Smooth muscle cell (in vitro differentiated cells): ENCODE measurements around the gene TMEM120B. TPM values are rescaled to one million over a fixed set of nuclear protein-coding genes. Genes with fewer than 3 reads are reported as not detected.

Experiments used
- DNase-seq: peaks from one replicate; lab custom pipeline; 2025; ENCODE audit not compliant: unreplicated experiment; lab: John Stamatoyannopoulos, UW
- H2AFZ ChIP-seq: fragments of 200-600 bp; sonication (generic); 2 replicates; pipeline ENCODE4 v1.6.0; 2016; ENCODE audit warnings: antibody characterized with exemption, low read depth, mild to moderate bottlenecking
- H3F3A ChIP-seq: fragments of 200-600 bp; sonication (generic); 2 replicates; pipeline ENCODE4 v1.6.0; 2017; ENCODE audit warnings: antibody characterized with exemption, low read depth
- H3K27ac ChIP-seq: fragments of 200-600 bp; sonication (generic); 2 replicates; pipeline ENCODE4 v1.5.1; 2016; ENCODE audit warnings: low read depth, mild to moderate bottlenecking
- H3K27me3 ChIP-seq: fragments of 200-600 bp; sonication (generic); 2 replicates; pipeline ENCODE4 v1.6.1; 2016; ENCODE audit warnings: low read depth, mild to moderate bottlenecking
- H3K36me3 ChIP-seq: fragments of 200-600 bp; sonication (generic); 2 replicates; pipeline ENCODE4 v1.5.1; 2016; ENCODE audit warnings: low read depth
- H3K4me1 ChIP-seq: fragments of 200-600 bp; sonication (generic); 2 replicates; pipeline ENCODE4 v1.5.1; 2016; ENCODE audit warnings: low read depth
- H3K4me2 ChIP-seq: fragments of 200-600 bp; sonication (generic); 2 replicates; pipeline ENCODE4 v1.6.0; 2016; ENCODE audit warnings: mild to moderate bottlenecking
- H3K4me3 ChIP-seq: fragments of 200-600 bp; sonication (generic); 2 replicates; pipeline ENCODE4 v1.5.1; 2016; ENCODE audit warnings: mild to moderate bottlenecking
- H3K79me2 ChIP-seq: fragments of 200-600 bp; sonication (generic); 2 replicates; pipeline ENCODE4 v1.6.0; 2016; ENCODE audit warnings: low read depth, mild to moderate bottlenecking
- H3K9ac ChIP-seq: fragments of 200-600 bp; sonication (generic); 2 replicates; pipeline ENCODE4 v1.6.0; 2016; ENCODE audit warnings: low read depth
- H3K9me3 ChIP-seq: fragments of 200-600 bp; sonication (generic); replicated peaks from 2 replicates; pipeline ENCODE4 v1.5.1; 2016; ENCODE audit warnings: low read depth
- H4K20me1 ChIP-seq: fragments of 200-600 bp; sonication (generic); 2 replicates; pipeline ENCODE4 v1.6.0; 2016; ENCODE audit warnings: low read depth
- WGBS: methylation state at CpG from one replicate; pipeline ENCODE4 v1.1.7; 2016; ENCODE audit warnings: low lambda C conversion rate; 5-methylcytosine and 5-hydroxymethylcytosine counted together
- polyA plus RNA-seq: library from polyadenylated mRNA; unstranded; fragments of >200 nt; fragmentation: Nextera tagmentation; extraction: Ambion mirVana; gene quantifications from 2 replicates; pipeline ENCODE4 v1.2.1, GENCODE V29; 2016
- total RNA-seq: library from RNA; depleted of rRNA; stranded (reverse); fragments of >200 nt; gene quantifications from 2 replicates; pipeline ENCODE4 v1.2.3, GENCODE V29; 2014
- TF ChIP-seq, protein P1 (sequence below): fragments of 200-600 bp; sonication (generic); IDR thresholded peaks from 2 replicates; pipeline ENCODE4 v1.5.1; 2017; ENCODE audit warnings: borderline replicate concordance, mild to moderate bottlenecking, antibody characterized with exemption; ENCODE audit not compliant: insufficient read depth, poor library complexity, severe bottlenecking

The TMEM120B gene
- total and polyA plus RNA-seq, 2 experiments from 2014 or later: 5.3 to 7.6 TPM

DNA sequence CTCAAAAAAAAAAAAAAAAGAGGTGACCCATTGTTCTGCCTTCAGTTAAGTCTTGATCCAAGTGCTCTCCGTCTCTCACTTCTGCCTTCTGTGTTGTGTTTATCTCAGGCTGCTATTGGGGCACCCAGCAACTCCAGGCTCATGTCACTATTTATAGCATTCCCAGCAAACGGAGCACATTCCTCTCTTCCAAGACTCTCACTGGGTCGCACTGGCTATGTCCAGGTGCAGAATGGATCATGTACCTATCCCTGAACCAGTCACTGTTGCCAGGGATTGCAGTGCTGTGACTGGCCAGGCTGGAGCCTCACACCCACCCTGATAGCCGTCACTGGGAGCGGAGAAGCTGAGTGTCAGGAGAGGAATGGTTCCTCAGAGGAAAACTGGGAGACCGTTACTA lies 49.7 kb downstream of the TMEM120B start:
- no peak overlapping the region for H3K27ac ChIP-seq
- no peak for DNase-seq
- H3K4me1 ChIP-seq: no peaks in the 10 kb centered on the region
- WGBS: 59% methylated on average over 6 of the region's 6 CpGs
- H3K4me3 ChIP-seq: no peak overlapping the region
- no peaks in the 10 kb centered on the region for H4K20me1 ChIP-seq
- H3K36me3 ChIP-seq: no peaks in the 10 kb centered on the region
- H3K4me2 ChIP-seq: no peak overlapping the region
- no peak overlapping the region for H3K9ac ChIP-seq
- H3K27me3 ChIP-seq: no peaks in the 10 kb centered on the region
- no peaks in the 10 kb centered on the region for H3K9me3 ChIP-seq
- H3F3A ChIP-seq: no peaks in the 10 kb centered on the region
- no peak overlapping the region for H2AFZ ChIP-seq
- TF ChIP-seq, protein P1, sequence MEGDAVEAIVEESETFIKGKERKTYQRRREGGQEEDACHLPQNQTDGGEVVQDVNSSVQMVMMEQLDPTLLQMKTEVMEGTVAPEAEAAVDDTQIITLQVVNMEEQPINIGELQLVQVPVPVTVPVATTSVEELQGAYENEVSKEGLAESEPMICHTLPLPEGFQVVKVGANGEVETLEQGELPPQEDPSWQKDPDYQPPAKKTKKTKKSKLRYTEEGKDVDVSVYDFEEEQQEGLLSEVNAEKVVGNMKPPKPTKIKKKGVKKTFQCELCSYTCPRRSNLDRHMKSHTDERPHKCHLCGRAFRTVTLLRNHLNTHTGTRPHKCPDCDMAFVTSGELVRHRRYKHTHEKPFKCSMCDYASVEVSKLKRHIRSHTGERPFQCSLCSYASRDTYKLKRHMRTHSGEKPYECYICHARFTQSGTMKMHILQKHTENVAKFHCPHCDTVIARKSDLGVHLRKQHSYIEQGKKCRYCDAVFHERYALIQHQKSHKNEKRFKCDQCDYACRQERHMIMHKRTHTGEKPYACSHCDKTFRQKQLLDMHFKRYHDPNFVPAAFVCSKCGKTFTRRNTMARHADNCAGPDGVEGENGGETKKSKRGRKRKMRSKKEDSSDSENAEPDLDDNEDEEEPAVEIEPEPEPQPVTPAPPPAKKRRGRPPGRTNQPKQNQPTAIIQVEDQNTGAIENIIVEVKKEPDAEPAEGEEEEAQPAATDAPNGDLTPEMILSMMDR: no peak
- no peaks in the 10 kb centered on the region for H3K79me2 ChIP-seq

DNA sequence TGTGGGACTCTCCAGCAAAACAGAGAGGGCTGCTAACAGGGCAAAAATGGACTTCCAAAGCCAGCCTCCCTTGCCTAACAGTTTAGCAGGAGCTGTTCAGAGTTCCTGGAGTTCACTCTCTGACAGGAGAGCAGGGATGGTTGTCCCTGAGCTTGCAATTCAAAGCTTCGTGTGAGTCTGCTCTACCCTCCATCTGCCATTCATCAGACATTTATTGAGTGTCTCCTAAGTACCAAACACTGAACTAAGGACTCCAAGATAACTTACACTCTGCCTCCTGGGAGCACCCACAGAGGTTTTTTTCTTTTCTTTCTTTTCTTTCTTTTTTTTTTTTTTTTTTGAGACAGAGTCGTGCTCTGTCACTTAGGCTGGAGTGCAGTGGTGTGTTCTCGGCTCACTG lies 52.3 kb downstream of the TMEM120B start:
- WGBS: 65% methylated on average over 1 of the region's 3 CpGs
- Histone ChIP-seq H3K9ac (no peak overlapping the region), H3K9me3 (no peaks in the 10 kb centered on the region), H3K4me2 (no peak overlapping the region), H3K27me3 (no peaks in the 10 kb centered on the region), H3F3A (no peaks in the 10 kb centered on the region), H3K4me3 (no peak overlapping the region), H3K27ac (no peak overlapping the region), H3K4me1 (no peaks in the 10 kb centered on the region), H4K20me1 (no peaks in the 10 kb centered on the region), H3K79me2 (no peaks in the 10 kb centered on the region), H2AFZ (no peak overlapping the region), H3K36me3 (no peaks in the 10 kb centered on the region)
- DNase-seq: no peak
- TF ChIP-seq, protein P1: no peak

DNA sequence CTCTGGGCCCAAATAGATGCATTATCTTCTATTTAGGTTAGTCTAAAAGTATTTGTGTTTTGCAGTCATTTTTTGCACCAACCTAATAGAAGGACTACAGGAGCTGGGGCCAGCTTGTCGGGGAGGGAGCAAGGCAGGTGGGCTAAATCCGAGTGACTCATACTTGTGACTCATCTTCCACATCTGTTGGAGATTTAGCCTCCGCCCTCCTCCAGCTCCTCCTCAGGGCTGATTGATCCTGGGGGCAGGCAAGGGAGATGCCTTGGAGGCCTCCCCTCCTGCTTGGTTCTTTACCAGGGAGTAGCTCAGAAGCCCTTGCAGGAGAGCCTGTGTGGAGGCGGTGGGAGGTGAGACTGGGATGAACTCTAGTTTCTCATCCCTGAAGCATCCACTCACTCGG lies 53.0 kb downstream of the TMEM120B start:
- Histone ChIP-seq H3K4me1 (no peaks in the 10 kb centered on the region), H3K27ac (no peak overlapping the region), H3K4me3 (no peak overlapping the region), H3F3A (no peaks in the 10 kb centered on the region), H3K4me2 (no peak overlapping the region), H4K20me1 (no peaks in the 10 kb centered on the region), H2AFZ (no peak overlapping the region), H3K9me3 (no peaks in the 10 kb centered on the region), H3K9ac (no peak overlapping the region), H3K27me3 (no peaks in the 10 kb centered on the region), H3K36me3 (no peaks in the 10 kb centered on the region), H3K79me2 (no peaks in the 10 kb centered on the region)
- TF ChIP-seq, protein P1: no peak
- WGBS: 36% methylated on average over 5 of the region's 5 CpGs
- DNase-seq: no peak

DNA sequence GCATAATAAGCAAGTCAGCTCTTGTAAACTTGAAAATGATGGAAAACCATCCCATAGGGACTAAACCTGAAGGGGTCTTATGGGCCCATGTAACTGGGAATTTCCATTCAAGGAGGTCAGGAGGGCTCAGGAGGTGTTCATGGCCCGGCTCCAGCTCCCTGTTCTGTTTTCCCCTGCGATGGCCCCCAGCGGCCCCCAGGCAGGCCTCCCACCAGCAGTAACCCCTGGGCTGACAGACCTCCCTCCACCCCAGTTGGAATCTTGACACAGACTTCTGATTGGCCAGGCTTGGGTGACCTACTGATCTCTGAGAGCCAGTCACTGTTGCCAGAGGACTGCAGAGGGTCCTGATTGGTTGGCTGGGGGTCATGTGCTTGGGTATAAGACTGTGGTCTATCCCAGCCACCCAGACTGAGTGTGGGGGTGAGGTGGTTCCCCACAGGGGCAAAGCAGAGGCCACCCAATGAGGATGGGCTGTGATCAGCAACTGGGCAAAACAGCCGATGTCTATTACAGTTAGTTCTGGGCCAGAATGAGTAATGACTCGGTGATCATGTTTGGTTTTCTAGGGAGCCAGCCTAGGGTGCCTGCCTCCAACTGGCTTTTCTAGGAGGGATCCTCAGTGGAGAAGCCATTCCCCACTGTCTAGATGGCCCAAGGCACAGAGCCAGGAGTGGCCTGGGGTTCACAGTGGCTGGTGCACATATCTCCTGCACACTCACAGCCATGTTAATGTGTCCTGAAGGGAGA lies 53.9 kb downstream of the TMEM120B start:
- Histone ChIP-seq H2AFZ (no peak overlapping the region), H3F3A (no peaks in the 10 kb centered on the region), H3K9ac (no peak overlapping the region), H4K20me1 (no peaks in the 10 kb centered on the region), H3K27ac (no peak overlapping the region), H3K9me3 (no peaks in the 10 kb centered on the region), H3K4me1 (no peaks in the 10 kb centered on the region), H3K79me2 (no peaks in the 10 kb centered on the region), H3K27me3 (no peaks in the 10 kb centered on the region), H3K4me2 (no peak overlapping the region), H3K36me3 (no peaks in the 10 kb centered on the region), H3K4me3 (no peak overlapping the region)
- 86% methylated on average over 5 of the region's 5 CpGs for WGBS
- DNase-seq: no peak
- TF ChIP-seq, protein P1: no peak
